GM23338 (cell line): ENCODE results near the gene DEDD2. TPM values are rescaled to one million over a fixed set of nuclear protein-coding genes. Genes with fewer than 3 reads are reported as not detected.

Experiments
- ATAC-seq: fragments of 200-7000 bp; cut with Tn5 transposase; 3 replicates; pipeline ENCODE4 v1.9.1; 2020
- DNase-seq: peaks from one replicate; pipeline ENCODE4 v3.0.0-alpha.2; 2015; ENCODE audit warnings: low spot score
- H2AFZ ChIP-seq: fragments of 200-600 bp; sonication (generic); 2 replicates; pipeline ENCODE4 v1.8.0; 2016; ENCODE audit warnings: antibody characterized with exemption, mild to moderate bottlenecking, moderate library complexity
- H3F3A ChIP-seq: fragments of 200-600 bp; sonication (generic); replicated peaks from 2 replicates; pipeline ENCODE4 v1.8.0; 2017; ENCODE audit warnings: antibody characterized with exemption, mixed run types, low read depth
- H3K27ac ChIP-seq: fragments of 200-600 bp; sonication (generic); 2 replicates; pipeline ENCODE4 v1.6.1; 2016; ENCODE audit warnings: low read depth
- H3K27me3 ChIP-seq: fragments of 200-600 bp; sonication (generic); 2 replicates; pipeline ENCODE4 v1.8.0; 2016; ENCODE audit warnings: mild to moderate bottlenecking, mixed run types, moderate library complexity; ENCODE audit not compliant: insufficient read depth
- H3K36me3 ChIP-seq: fragments of 200-600 bp; sonication (generic); 2 replicates; pipeline ENCODE4 v1.8.0; 2016; ENCODE audit warnings: mild to moderate bottlenecking; ENCODE audit not compliant: insufficient read depth
- H3K4me1 ChIP-seq: fragments of 200-600 bp; sonication (generic); 2 replicates; pipeline ENCODE4 v1.8.0; 2016; ENCODE audit warnings: mild to moderate bottlenecking, moderate library complexity; ENCODE audit not compliant: insufficient read depth
- H3K4me2 ChIP-seq: fragments of 200-600 bp; sonication (generic); 2 replicates; pipeline ENCODE4 v1.7.1; 2017; ENCODE audit warnings: mixed run types
- H3K4me3 ChIP-seq: fragments of 200-600 bp; sonication (generic); 2 replicates; pipeline ENCODE4 v1.6.1; 2016; ENCODE audit warnings: mixed run types
- H3K79me2 ChIP-seq: fragments of 200-600 bp; sonication (generic); replicated peaks from 2 replicates; pipeline ENCODE4 v1.8.0; 2017; ENCODE audit warnings: mild to moderate bottlenecking; ENCODE audit not compliant: insufficient read depth
- H3K9me2 ChIP-seq: fragments of 200-600 bp; sonication (generic); 2 replicates; pipeline ENCODE4 v1.8.0; 2017; ENCODE audit not compliant: insufficient read depth
- H4K20me1 ChIP-seq: fragments of 200-600 bp; sonication (generic); replicated peaks from 2 replicates; pipeline ENCODE4 v1.8.0; 2017; ENCODE audit warnings: mild to moderate bottlenecking; ENCODE audit not compliant: insufficient read depth
- H3K27ac Mint-ChIP-seq: 2 replicates; pipeline ENCODE4 v1.8.0; 2020; ENCODE audit warnings: inconsistent platforms, mild to moderate bottlenecking, moderate library complexity, mixed read lengths
- H3K27me3 Mint-ChIP-seq: 3 replicates; pipeline ENCODE4 v1.8.0; 2022; ENCODE audit warnings: low read depth, mild to moderate bottlenecking, moderate library complexity, mixed read lengths, inconsistent platforms; ENCODE audit not compliant: insufficient read depth, poor library complexity
- H3K36me3 Mint-ChIP-seq: 3 replicates; pipeline ENCODE4 v1.8.0; 2021; ENCODE audit warnings: low read depth, mild to moderate bottlenecking, inconsistent platforms, moderate library complexity, mixed read lengths
- H3K4me1 Mint-ChIP-seq: 3 replicates; pipeline ENCODE4 v1.8.0; 2020; ENCODE audit warnings: mild to moderate bottlenecking, inconsistent platforms, mixed read lengths
- H3K4me3 Mint-ChIP-seq: 3 replicates; pipeline ENCODE4 v1.8.0; 2021; ENCODE audit warnings: moderate library complexity, mild to moderate bottlenecking, inconsistent platforms, mixed read lengths
- H3K9me3 Mint-ChIP-seq: 3 replicates; pipeline ENCODE4 v1.8.0; 2020; ENCODE audit warnings: moderate library complexity, mild to moderate bottlenecking, inconsistent platforms, mixed read lengths
- CREB1 ChIP-seq: fragments of 250-450 bp; sonication (Bioruptor Pico); IDR thresholded peaks from 2 replicates; pipeline ENCODE4 v1.5.0; 2020; ENCODE audit warnings: low read depth, mild to moderate bottlenecking, moderate library complexity
- ETS1 ChIP-seq: IDR thresholded peaks from 2 replicates; pipeline ENCODE4 v1.6.1; 2016; ENCODE audit warnings: antibody characterized with exemption
- NANOG ChIP-seq: IDR thresholded peaks from 2 replicates; pipeline ENCODE4 v1.6.1; 2016; ENCODE audit warnings: antibody characterized with exemption, borderline replicate concordance
- POLR2AphosphoS5 ChIP-seq: IDR thresholded peaks from 2 replicates; pipeline ENCODE4 v1.6.1; 2016; ENCODE audit warnings: antibody characterized with exemption, low read depth
- ZNF462 ChIP-seq: fragments of 250-450 bp; sonication (Bioruptor Pico); IDR thresholded peaks from 2 replicates; pipeline ENCODE4 v1.5.0; 2020; ENCODE audit warnings: mild to moderate bottlenecking, moderate library complexity
- polyA plus RNA-seq: library from polyadenylated mRNA; unstranded; fragments of >200 nt; fragmentation: Nextera tagmentation; extraction: Ambion mirVana; gene quantifications from 2 replicates; pipeline ENCODE4 v1.2.1, GENCODE V29; 2016
- total RNA-seq: library from RNA; depleted of rRNA; stranded (reverse); fragments of >200 nt; shearing (Covaris generic); gene quantifications from 2 replicates; pipeline ENCODE4 v1.2.3, GENCODE V29; 2014

DEDD2 gene
- total and polyA plus RNA-seq, 2 experiments from 2014 or later: 23.4 to 63.0 TPM

GRCh38 chr19:42249769-42250168 lies 32.3 kb upstream of the DEDD2 start:
- H4K20me1 ChIP-seq: no peaks in the 10 kb centered on the region; the same call in 1 of the 2 replicates
- peaks cover 35% of the 10 kb centered on the region for H3K4me1 ChIP-seq
- H3K4me2 ChIP-seq: no peak overlapping the region
- H2AFZ ChIP-seq: no peak overlapping the region
- H3K4me3 ChIP-seq: no peak overlapping the region
- H3K36me3 ChIP-seq: no peaks in the 10 kb centered on the region
- ATAC-seq (no peak), DNase-seq (no peak)
- no peak overlapping the region for H3K27ac ChIP-seq
- H3K9me2 ChIP-seq: no peaks in the 10 kb centered on the region
- H3K9me3 Mint-ChIP-seq: no peaks in the 10 kb centered on the region; the same call in 2 of the 3 replicates
- TF ChIP-seq CREB1: no peak
- TF ChIP-seq ETS1: no peak
- TF ChIP-seq NANOG: no peak
- peaks cover 12% of the 10 kb centered on the region for H3F3A ChIP-seq
- H3K4me3 Mint-ChIP-seq: no peak overlapping the region
- peaks cover 22% of the 10 kb centered on the region for H3K27me3 Mint-ChIP-seq
- H3K79me2 ChIP-seq: peaks cover 37% of the 10 kb centered on the region
- peaks cover 42% of the 10 kb centered on the region for H3K4me1 Mint-ChIP-seq
- peaks cover 10% of the 10 kb centered on the region; the same call in 2 of the 3 replicates for H3K36me3 Mint-ChIP-seq
- no peaks in the 10 kb centered on the region for H3K27me3 ChIP-seq
- 0 out of 2 replicates have a peak overlapping the region, but pooled peaks have one; percentile 48 for H3K27ac Mint-ChIP-seq

- TF ChIP-seq ZNF462 (CRISPR knock-in tag) (no peak), POLR2AphosphoS5 (no peak), NANOG (no peak)
- no peaks in the 10 kb centered on the region for H3K27me3 ChIP-seq
- peaks cover 36% of the 10 kb centered on the region for H3K4me1 ChIP-seq
- H3F3A ChIP-seq: peaks cover 12% of the 10 kb centered on the region
- Mint-ChIP-seq H3K4me3 (no peak overlapping the region), H3K27ac (no peak overlapping the region), H3K27me3 (peaks cover 25% of the 10 kb centered on the region), H3K36me3 (peaks cover 10% of the 10 kb centered on the region; the same call in 2 of the 3 replicates), H3K4me1 (peaks cover 42% of the 10 kb centered on the region), H3K9me3 (no peaks in the 10 kb centered on the region; the same call in 2 of the 3 replicates)
- H3K4me3 ChIP-seq: no peak overlapping the region
- H3K79me2 ChIP-seq: peaks cover 34% of the 10 kb centered on the region
- H3K4me2 ChIP-seq: no peak overlapping the region
- H3K9me2 ChIP-seq: no peaks in the 10 kb centered on the region
- DNase-seq: no peak
- no peak overlapping the region for H3K27ac ChIP-seq
- no peak overlapping the region for H2AFZ ChIP-seq
- H3K36me3 ChIP-seq: no peaks in the 10 kb centered on the region
- ATAC-seq: no peak
- no peaks in the 10 kb centered on the region; the same call in 1 of the 2 replicates for H4K20me1 ChIP-seq
Observed at GRCh38 chr19:42249149-42249750, 31.8 kb upstream of the DEDD2 start.
